Calu3 (cell line): ENCODE measurements around the gene SYPL1. TPM values are rescaled to one million over a fixed set of nuclear protein-coding genes. Genes with fewer than 3 reads are reported as not detected.

Experiments
- BruUV-seq: library from RNA; stranded (reverse); fragments of 400-500 nt; replicated peaks from 2 replicates; lab custom pipeline; 2021; lab: Mats Ljungman, UMichigan
- CTCF ChIA-PET: fragments of 300-600 bp; sonication (Branson Sonifier 250); formaldehyde crosslinking; loops from one replicate; lab custom pipeline; 2022; ENCODE audit warnings: antibody characterized with exemption; lab: Charles Lee
- DNase-seq: peaks from one replicate; pipeline ENCODE4 v3.0.0; 2022
- H3K27ac Mint-ChIP-seq: one replicate; pipeline ENCODE4 v1.8.0; 2022; ENCODE audit warnings: mixed read lengths; ENCODE audit not compliant: unreplicated experiment
- H3K27me3 Mint-ChIP-seq: one replicate; pipeline ENCODE4 v1.8.0; 2022; ENCODE audit warnings: mixed read lengths; ENCODE audit not compliant: unreplicated experiment
- H3K36me3 Mint-ChIP-seq: one replicate; pipeline ENCODE4 v1.8.0; 2022; ENCODE audit warnings: mild to moderate bottlenecking, moderate library complexity, mixed read lengths; ENCODE audit not compliant: insufficient read depth, unreplicated experiment
- H3K4me1 Mint-ChIP-seq: one replicate; pipeline ENCODE4 v1.8.0; 2022; ENCODE audit warnings: mild to moderate bottlenecking, low read depth, mixed read lengths; ENCODE audit not compliant: unreplicated experiment
- H3K4me3 Mint-ChIP-seq: one replicate; pipeline ENCODE4 v1.8.0; 2022; ENCODE audit warnings: mild to moderate bottlenecking, low read depth, moderate library complexity, mixed read lengths; ENCODE audit not compliant: unreplicated experiment
- H3K9me3 Mint-ChIP-seq: one replicate; pipeline ENCODE4 v1.8.0; 2022; ENCODE audit warnings: low read depth, mixed read lengths; ENCODE audit not compliant: unreplicated experiment
- intact Hi-C: fragments of 100-400 bp; cut with micrococcal nuclease; formaldehyde crosslinking; loops from one replicate; pipeline ENCODE4 v1.10.0; 2022; ENCODE audit not compliant: unreplicated experiment
- total RNA-seq: library from RNA; stranded (reverse); gene quantifications from 2 replicates; pipeline ENCODE4 v1.2.3, GENCODE V29; 2022
- TF ChIP-seq, protein P1 (sequence below): fragments of 200-600 bp; IDR thresholded peaks from one replicate; pipeline ENCODE4 v1.8.0; 2022; ENCODE audit warnings: antibody characterized with exemption; ENCODE audit not compliant: unreplicated experiment

SYPL1 gene
- total RNA-seq, 1 experiment from 2014 or later, result 88.3 TPM

DNA sequence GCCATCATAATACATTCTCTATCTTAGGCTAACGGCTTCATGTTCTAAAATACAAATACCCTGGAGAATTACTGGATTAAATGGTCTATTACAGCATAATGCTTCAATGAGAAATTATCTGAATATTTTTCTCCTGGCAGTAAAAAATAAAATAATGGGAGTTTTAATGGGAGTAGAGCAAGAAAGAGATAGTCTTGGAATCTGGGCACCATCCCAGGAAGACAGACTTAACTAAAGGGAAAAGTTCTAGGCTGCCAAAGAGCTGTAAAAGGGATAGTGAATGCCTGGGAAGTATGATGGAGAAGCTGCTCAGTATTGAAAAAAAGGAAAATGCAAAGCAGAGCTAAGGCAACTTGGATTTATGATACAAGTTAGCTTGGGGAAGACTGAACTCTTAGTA lies 12.1 kb upstream of the SYPL1 start:
- no peak for DNase-seq
- Mint-ChIP-seq H3K9me3 (no peaks in the 10 kb centered on the region), H3K27me3 (no peaks in the 10 kb centered on the region), H3K4me1 (peaks cover 21% of the 10 kb centered on the region), H3K27ac (no peak overlapping the region), H3K36me3 (no peaks in the 10 kb centered on the region), H3K4me3 (no peak overlapping the region)
- CTCF ChIA-PET, result interaction anchor here (0.6 kb wide), 1 partner anchor 740 kb away, joined by 3 read pairs; no protein-coding TSS in a partner anchor
- intact Hi-C loops, result no loop called here
- no TSS peak for BruUV-seq
- TF ChIP-seq, protein P1, sequence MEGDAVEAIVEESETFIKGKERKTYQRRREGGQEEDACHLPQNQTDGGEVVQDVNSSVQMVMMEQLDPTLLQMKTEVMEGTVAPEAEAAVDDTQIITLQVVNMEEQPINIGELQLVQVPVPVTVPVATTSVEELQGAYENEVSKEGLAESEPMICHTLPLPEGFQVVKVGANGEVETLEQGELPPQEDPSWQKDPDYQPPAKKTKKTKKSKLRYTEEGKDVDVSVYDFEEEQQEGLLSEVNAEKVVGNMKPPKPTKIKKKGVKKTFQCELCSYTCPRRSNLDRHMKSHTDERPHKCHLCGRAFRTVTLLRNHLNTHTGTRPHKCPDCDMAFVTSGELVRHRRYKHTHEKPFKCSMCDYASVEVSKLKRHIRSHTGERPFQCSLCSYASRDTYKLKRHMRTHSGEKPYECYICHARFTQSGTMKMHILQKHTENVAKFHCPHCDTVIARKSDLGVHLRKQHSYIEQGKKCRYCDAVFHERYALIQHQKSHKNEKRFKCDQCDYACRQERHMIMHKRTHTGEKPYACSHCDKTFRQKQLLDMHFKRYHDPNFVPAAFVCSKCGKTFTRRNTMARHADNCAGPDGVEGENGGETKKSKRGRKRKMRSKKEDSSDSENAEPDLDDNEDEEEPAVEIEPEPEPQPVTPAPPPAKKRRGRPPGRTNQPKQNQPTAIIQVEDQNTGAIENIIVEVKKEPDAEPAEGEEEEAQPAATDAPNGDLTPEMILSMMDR, result no peak

DNA sequence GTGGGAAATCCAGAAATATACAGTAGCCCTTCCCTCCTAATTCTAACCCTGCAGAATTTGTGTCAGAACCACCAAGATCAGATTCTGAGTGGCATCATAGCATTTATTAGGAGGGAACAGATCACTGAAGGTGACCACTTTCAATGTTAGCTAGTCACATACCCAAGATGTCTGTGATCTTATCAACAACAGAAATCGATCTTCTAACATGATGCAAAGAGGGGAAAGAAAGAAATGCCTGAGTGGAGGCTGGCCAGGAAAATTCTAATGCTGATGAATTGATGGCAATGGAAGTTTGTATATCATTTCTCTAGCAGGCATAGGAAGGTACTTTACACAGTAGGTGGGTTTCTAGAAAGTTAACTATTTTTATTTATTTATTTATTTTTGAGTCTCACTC lies 10.6 kb upstream of the SYPL1 start:
- CTCF ChIA-PET, result no interaction called here
- no TSS peak for BruUV-seq
- Mint-ChIP-seq H3K4me1 (peaks cover 15% of the 10 kb centered on the region), H3K36me3 (no peaks in the 10 kb centered on the region), H3K27me3 (no peaks in the 10 kb centered on the region), H3K27ac (no peak overlapping the region), H3K9me3 (no peaks in the 10 kb centered on the region), H3K4me3 (no peak overlapping the region)
- intact Hi-C loops, result no loop called here
- TF ChIP-seq, protein P1, result no peak
- DNase-seq, result no peak

DNA sequence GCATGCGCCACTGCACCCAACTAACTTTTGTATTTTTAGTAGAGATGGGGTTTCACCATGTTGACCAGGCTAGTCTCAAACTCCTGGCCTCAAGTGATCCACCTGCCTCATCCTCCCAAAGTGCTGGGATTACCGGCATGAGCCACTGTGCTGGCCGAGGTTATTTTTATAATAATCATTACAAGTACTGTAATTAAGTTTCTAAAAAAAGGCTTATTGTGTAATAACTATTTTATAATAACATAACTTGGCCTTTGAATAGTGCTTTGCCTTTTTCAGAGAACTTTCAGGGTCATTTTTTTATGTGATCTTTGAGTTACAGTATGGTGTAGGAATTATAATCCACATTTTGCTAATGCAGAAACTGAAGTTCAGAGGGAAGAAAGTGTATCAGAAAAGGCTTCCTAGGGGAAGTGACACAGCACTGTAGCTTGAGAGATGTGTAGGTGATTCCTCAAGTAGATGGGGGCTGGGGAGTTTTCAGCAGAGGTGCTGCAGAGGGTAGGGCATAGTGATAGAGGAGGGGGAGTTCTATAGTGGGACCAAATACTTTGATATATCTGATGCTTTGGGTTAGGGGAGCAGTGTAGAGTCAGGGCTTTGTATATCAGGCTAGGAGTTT lies 9.2 kb upstream of the SYPL1 start:
- BruUV-seq, result no TSS peak
- Mint-ChIP-seq H3K9me3 (no peaks in the 10 kb centered on the region), H3K4me1 (peaks cover 12% of the 10 kb centered on the region), H3K27me3 (no peaks in the 10 kb centered on the region), H3K36me3 (no peaks in the 10 kb centered on the region), H3K4me3 (no peak overlapping the region), H3K27ac (no peak overlapping the region)
- intact Hi-C loops, result no loop called here
- CTCF ChIA-PET, result no interaction called here
- TF ChIP-seq, protein P1, result no peak
- DNase-seq, result no peak

DNA sequence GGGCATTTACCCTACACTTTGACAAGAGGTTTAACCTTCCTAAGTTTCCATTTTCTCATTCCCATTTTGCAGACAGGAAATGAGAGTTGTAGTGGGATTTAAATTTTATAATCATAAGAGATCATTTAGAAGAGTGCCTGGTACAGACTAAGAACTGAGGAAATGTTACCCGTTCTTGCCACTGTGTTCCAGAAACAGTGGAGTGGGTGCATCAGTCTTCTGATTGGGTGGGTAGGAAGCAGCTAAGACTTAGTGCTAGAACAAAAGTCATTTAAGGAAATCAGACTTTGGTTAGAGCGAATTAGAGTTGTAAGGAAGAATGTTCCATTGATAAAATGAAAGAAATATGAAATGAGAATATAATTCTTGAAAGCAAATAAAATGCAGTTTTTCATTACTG lies 8.4 kb upstream of the SYPL1 start:
- Mint-ChIP-seq H3K9me3 (no peaks in the 10 kb centered on the region), H3K4me3 (no peak overlapping the region), H3K27ac (no peak overlapping the region), H3K36me3 (no peaks in the 10 kb centered on the region), H3K27me3 (no peaks in the 10 kb centered on the region), H3K4me1 (peaks cover 4% of the 10 kb centered on the region)
- no peak for DNase-seq
- CTCF ChIA-PET, result no interaction called here
- no TSS peak for BruUV-seq
- TF ChIP-seq, protein P1, result no peak
- intact Hi-C loops, result no loop called here
